HG02943 (cell line): ENCODE results near the gene AJM1.
"Not testable (repeated sequence)": the region's sequence is repeated elsewhere in the genome, so short reads cannot be mapped to it uniquely, and the experiment has no call there.

Source experiments
- ATAC-seq: cut with Tn5 transposase; IDR thresholded peaks from one replicate; pipeline ENCODE4 v1.9.1; 2021; ENCODE audit warnings: mild to moderate bottlenecking, low read depth, moderate library complexity; ENCODE audit not compliant: unreplicated experiment

The AJM1 gene

DNA sequence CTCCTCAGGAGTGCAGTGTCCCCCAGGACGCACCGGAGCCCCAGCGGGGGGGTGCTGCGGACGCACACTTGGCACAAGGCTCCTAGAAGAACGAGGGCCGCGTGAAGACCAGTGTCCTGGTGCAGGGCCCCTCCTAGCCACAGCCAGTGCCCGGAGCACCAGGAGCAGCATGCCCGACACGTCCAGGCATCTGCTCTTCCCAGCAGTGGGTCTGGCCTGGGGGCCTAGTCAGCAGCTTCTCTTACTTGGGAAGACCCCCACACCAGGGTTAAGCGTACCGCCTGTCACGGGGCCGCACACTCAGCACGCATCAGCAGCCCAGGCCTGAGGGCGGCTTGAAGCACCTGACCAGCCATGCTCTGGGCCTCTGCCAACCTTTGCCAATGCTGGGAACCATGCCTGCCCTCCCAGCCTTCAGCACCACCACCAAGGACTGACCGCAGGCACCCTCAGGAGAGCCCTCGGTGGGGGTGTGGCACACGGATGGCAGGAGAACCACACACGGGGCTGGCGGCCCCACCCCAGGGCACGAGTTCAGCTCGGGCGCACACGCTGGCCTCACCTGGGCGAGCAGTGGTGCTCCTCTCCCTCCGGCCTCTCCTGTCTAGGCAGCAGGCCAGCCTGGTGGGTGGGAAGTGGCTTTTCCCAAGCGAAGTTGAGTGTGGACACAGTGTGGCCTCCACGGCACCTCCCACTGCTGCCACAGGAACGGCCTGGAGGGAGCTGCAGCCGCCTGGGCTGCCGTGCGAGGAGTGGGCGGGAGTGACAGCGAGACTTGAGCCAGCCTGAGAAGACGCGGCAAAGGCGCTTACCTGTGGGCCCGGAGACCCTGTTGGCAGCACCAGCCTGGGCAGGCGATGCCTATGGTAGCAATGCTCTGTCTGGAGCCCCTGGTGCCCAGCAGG is 12.0 kb upstream of the AJM1 start:
- no peak for ATAC-seq

DNA sequence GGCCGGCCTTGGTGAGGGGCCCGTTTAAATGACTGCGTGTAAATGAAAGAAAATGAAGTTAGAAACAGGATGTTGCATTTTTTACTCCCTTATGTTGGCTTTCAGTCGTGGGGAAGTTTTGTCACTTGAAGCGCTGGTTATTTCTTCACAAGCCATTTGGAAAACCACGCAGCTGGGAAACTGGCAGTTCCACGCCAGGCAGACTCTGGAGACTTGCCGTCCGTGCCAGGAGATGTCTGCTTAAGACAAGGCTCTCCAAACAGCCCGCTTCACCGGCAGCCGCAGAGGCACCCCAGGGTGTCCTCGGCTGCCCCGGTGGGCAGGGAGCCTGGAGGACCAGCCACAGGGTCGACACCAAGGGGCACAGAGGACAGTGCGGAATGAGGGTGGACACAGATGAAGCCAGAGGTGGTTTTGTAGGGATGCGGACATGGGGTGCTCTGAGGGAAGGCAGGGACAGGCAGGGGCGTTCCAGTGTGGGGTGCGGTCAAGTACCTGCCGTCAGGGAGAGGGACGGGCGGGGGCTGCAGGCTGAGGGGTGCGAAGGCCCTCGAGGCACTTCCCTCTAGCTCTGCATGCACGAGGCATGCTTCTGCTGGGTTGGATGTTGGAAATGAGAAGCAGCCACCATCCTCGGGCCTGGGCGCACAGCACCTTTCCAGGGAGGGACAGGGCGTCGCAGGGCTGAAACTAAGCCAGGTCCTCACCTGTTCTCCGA is 11.1 kb upstream of the AJM1 start:
- no peak for ATAC-seq

DNA sequence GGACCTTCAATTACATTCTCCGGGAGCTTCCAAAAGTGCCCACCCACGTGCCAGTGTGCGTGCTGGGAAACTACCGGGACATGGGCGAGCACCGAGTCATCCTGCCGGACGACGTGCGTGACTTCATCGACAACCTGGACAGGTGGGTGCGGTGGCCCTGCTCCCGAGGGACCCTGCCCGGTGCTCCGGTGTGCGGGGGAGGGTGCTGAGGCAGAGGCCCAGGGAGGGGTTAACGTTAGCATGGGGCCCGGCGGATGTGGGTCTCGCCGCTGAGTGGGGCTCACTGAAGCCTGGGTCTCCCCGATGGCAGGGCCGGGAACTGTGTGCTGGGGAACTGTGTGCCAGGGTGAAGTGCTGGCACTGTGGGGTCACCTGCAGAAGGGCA is 10.6 kb upstream of the AJM1 start:
- ATAC-seq: no peak

DNA sequence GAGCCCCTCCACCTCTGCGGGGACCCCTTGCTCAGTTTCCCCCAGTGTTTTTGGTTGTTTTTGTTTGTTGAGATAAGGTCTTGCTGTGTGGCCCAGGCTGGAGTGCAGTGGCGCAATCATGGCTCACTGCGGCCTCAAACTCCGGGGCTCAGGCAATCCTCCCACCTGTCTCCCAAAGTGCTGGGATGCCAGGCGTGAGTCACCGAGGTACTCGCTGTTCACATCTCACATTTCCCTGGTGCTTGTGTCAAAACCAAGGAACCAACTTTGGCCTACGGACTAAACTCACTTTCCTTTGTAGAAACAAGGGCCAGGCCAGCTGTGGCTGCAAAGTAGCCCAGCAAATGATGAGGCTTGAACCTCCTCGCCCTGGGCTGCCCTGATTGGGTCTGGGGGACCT is 9.7 kb upstream of the AJM1 start:
- ATAC-seq: no peak

DNA sequence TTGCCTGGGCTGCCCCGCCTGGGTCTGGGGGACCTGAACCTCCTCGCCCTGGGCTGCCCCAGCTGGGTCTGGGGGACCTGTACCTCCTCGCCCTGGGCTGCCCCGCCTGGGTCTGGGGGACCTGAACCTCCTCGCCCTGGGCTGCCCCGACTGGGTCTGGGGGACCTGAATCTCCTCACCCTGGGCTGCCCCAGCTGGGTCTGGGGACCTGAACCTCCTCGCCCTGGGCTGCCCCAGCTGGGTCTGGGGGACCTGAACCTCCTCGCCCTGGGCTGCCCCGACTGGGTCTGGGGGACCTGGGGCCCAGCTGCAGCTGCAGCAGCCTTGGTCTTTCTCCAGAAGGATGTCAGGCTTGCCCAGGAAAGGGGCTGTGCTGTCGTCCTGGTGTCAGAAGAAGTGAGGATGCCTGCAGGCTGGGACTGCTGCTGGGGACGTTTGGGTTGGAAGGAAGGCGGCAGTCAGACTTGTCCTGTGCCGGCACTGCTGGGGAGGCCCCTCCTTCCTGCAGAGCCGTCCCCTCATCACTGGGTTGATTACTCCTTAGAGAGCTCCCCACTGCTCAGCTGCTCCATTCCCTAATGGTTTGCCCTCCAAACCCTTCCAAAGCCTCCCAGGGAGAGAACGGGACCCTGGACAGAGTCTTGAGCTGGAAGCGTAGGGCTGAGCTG is 8.8 kb upstream of the AJM1 start:
- ATAC-seq: not testable (repeated sequence)

DNA sequence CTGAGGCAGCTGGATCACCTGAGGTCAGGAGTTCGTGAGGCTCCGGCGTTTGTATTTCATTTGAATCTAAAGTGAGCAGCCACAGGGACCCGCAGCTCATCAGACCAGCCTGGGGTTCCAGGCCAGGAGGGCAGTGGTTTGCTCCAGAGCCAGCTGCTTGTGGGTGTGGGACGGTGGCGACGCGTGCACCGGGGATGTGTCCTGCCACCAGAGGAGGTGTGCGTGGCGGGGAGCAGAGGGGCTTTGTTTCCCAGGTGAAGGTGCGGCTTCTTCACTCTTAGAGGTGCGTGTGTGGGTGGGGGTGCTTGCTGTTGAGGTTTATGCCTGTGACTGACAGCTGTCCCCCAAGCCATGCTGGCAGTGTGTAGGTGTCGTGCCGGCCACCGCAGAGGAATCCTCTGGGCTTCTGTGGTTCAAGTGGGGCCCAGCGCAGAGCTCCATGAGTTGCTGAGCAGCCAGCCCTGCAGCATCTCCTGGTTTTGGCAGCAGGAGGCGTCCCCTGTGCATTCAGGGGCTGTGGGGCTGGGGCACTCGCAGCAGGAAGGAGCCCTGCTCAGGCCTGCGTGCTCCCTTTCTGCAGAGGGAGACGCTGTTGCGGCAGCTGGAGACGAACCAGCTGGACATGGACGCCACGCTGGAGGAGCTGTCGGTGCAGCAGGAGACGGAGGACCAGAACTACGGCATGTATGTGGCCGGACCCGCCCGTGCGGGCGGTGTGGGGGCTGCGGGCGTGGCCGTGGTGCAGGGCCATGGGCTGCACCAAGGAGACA is 6.9 kb upstream of the AJM1 start:
- no peak for ATAC-seq

DNA sequence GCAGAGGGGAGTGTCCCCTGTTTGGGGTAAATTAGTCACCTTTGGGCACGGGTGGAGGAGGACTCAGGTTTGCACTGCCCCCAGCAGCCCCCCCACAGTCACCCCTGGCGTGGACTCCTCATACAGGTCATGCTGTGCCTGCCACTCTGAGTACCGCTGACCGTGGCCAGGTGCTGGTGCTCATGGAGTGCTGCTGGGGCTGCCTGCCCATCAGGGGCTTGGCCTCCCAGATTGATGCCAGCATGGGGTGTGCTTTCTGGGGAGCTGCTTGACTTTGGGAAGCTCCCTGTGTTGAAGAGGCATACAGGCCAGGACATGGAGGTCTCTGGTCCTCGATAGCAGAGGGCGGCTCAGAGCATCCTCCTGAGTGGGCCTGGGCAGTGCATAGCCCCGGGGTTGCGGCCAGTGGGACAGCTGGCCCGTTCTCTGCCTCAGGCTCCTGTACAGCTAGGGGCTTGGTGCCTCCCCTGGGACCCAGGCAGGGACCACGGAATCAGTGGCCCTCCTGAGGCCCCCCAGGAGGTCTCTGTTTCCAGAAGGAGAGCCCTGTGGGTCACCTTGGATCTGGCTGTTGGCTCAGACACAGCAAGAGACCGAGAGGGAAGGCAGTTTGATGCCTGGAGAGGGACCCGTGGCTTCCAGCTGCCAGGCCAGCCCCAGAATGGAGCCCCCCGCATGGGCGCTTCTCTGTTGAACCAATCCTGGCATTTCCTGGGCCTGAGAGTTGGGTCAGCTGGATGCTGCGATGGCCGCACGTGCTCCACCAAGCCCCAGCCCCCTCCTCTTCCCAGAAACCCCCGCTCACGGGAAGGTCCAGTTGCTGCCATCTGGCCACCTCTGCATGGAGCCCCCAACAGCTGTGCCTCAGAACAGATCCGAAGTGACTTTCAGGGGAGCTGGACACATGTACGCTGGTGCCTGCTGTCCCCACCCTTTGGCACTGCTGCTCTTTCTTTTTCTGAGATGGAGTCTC is 6.1 kb upstream of the AJM1 start:
- ATAC-seq: no peak

DNA sequence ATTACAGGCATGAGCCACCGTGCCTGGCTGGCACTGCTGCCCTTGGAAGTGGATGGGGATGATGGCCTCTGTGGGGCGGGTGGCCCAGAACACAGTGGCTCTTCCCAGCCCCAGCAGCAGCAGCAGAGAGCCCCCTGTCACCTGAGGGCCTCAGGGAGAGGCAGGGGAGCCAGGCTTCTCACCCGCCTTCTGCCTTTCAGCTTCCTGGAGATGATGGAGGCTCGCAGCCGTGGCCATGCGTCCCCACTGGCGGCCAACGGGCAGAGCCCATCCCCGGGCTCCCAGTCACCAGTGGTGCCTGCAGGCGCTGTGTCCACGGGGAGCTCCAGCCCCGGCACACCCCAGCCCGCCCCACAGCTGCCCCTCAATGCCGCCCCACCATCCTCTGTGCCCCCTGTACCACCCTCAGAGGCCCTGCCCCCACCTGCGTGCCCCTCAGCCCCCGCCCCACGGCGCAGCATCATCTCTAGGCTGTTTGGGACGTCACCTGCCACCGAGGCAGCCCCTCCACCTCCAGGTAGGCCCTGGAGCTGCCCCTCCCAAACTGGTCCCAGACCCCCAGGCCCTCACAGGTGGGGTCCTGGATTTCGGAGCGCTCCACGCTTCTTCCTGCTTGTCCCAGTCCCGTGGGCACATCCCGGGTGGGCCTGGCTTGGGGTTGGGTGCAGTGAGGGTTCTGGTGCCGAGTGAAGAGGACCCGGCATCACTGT is 5.0 kb upstream of the AJM1 start:
- no peak for ATAC-seq

DNA sequence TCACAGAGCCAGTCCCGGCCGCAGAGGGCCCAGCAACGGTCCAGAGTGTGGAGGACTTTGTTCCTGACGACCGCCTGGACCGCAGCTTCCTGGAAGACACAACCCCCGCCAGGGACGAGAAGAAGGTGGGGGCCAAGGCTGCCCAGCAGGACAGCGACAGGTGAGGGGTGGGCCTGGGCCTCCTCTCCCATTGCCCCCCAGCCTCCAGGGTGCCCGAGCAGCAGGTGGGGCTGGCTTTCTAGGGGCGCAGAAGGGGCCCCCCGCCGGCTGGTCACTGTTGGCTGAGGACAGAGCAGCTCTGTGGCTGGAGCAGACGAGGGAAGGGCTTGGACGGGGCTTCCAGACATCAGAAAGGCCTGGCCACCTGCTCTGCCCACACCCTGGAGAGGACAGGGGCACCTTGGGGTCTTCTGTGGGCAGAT is 4.4 kb upstream of the AJM1 start:
- ATAC-seq: not testable (repeated sequence)

DNA sequence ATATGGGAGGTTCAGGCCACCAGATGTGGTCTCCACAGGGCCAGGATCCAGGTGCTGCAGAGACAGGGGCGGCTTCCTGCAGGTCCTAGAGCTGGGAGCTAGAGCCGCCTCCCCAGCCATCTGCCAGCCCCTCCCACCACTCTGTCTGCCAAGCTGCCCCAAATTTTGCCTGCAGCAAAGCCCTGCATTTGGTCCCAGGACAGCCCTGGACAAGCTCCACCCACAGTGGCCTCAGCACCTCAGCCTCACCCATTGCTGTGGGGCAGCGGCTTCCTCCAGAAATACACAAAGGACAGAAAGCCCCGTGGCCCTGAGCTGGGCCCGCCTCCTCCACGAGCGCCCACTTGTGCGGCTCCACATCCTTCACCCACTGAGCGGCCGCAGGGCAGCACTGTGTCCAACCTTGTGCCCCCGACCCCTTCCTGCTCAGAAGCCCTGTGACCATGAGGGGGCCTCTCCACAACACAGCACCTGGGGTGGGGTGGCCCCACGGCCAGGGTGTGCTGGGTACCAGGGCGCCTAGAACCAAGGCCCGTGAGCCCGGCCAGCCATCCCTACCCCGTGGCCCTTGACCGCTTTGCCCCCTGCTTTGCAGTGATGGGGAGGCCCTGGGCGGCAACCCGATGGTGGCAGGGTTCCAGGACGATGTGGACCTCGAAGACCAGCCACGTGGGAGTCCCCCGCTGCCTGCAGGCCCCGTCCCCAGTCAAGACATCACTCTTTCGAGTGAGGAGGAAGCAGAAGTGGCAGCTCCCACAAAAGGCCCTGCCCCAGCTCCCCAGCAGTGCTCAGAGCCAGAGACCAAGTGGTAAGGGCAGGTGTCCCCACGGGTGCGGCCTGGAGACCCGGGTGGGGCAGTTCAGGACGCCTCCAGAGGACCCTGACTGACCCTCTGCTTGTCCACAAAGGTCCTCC is 3.7 kb upstream of the AJM1 start:
- ATAC-seq: no peak

DNA sequence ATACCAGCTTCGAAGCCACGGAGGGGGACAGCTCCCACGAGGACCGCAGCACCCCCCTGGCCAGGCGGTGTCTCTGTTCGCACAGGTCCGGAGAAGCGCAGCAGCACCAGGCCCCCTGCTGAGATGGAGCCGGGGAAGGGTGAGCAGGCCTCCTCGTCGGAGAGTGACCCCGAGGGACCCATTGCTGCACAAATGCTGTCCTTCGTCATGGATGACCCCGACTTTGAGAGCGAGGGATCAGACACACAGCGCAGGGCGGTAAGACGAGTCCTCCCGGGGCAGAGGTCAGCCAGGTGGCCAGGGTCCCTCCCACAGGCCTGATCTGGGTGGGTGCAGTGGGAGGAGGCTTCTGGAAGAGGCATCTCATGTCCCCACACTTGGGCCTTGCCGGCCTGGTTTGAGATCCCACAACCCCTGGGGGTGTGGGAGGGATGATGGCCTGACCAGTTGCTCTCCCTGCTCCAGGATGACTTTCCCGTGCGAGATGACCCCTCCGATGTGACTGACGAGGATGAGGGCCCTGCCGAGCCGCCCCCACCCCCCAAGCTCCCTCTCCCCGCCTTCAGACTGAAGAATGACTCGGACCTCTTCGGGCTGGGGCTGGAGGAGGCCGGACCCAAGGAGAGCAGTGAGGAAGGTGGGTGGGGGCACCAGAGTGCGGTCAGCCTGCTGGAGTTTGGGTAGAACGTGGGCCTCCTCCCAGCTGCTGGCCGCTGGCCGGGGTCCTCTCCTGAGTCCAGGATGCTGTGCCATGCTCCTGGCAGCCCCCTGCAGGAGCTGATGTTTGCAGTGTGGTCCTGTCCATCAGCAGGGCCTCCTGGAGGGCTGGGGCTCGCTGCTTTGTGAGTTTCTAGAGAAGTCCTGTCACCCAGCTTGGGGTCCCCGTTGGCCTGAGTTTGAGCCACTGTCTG is 2.8 kb upstream of the AJM1 start:
- no peak for ATAC-seq

DNA sequence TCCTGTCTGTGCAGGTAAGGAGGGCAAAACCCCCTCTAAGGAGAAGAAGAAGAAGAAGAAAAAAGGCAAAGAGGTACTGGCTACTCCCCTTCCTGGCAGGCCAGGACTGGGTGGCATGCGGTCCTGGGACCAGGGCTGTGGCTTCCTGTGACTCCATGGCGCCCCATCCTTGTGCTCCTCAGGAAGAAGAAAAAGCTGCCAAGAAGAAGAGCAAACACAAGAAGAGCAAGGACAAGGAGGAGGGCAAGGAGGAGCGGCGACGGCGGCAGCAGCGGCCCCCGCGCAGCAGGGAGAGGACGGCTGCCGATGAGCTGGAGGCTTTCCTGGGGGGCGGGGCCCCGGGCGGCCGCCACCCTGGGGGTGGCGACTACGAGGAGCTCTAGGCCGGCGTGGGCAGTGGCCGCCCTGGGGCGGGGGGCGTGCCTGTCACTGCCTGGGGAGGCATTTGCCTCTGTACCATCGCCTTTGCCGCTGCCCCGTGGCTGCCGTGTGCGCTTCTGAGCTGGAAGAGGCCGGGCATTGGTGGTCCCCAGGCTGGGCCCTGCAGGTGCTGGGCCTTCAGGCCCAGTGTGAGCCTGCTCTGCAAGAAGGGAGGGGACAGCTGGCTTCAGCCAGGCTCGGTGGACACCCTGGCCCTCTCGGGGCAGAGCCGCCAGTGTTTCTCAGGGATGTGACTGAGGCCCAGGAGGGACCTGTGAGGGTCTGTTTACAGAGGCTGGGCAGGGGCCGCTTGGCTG is 2.0 kb upstream of the AJM1 start:
- ATAC-seq: no peak

DNA sequence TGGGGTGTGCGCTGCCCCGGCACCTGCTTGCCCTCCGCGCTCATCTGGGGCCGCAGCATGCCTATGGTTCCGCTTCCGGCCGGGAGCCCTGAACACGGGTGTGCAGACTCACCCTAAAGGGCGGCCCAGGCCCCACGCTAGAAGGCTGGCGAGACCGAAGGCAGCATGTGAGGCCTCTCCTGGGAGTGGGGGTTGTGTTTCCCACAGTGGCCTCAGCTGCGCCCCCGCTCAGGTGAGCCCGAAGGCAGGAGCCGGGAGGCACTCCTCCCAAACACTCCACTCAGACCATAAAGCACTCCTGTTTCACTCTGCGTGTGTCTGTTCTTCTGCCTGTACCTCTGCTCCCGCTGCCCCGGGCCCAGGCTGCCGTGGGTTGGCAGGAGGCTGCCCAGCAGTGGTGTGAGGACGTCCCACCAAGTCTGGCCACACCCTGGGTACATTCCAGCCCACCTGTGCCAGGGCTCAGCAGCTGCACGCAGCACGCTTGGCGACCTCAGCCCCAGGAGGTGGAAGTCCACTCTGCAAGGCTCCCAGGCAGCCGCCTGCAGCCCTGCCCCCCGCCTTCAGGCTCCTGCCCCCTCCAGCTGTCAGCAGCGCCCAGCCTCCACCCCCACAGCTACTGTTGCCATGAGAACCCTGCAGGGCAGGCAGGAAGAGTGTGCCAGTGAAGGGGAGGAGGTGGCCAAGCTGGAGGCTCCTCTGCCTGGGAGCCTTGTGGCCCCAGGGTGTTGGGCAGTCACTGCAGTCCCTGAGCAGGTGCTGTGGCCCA is 1.2 kb upstream of the AJM1 start:
- ATAC-seq: no peak

DNA sequence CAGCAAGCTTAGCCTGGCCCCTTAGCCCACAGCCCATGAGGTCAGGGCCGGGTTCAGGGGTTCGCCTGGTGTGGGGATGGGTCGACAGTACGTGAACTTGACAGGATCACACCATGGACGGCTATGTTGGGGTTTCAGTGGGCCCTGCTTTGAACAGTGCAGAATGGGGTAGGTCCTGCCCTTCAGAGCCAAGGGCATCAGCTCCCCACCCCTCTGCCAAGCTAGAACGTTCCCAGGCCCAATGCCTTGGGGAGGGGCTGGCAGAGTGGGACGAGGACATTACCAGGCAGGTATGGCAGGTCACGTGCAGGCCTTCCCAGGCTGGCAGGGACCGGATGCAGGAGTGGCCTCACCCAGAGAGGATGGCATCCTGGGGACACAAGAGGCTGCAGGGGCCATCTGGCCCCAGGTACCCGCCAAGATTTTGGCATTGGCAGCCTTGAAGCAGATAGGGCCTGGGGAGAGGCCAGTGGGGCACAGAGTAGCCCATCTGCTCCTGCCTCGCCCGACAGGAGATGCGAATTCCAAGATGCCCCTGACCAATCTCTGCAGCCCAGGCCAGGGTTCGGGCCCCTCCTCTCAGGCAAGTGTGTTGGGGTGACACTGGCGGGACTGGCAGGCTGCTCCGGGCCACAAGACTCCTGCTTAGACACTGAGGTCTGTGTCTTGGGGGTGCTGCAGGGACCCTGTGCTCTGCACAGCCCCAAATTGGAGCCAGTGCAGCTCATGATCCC is 465 bp upstream of the AJM1 start:
- not testable (repeated sequence) for ATAC-seq
